B cell (primary cell): Measurements from ENCODE around the gene MRGPRX4. TPM values are rescaled to one million over a fixed set of nuclear protein-coding genes. Genes with fewer than 3 reads are reported as not detected.

Experiments used
- ATAC-seq: fragments of 200-7000 bp; cut with Tn5 transposase; one replicate; pipeline ENCODE4 v1.10.0; 2021; ENCODE audit warnings: low read depth, mild to moderate bottlenecking, moderate number of reproducible peaks, moderate library complexity
- CTCF ChIA-PET: fragments of 350-600 bp; sonication (Branson Sonifier 250); formaldehyde crosslinking; loops from one replicate; lab custom pipeline; 2021; ENCODE audit warnings: antibody characterized with exemption, inconsistent platforms; lab: Charles Lee
- POLR2A ChIA-PET: fragments of 350-600 bp; sonication (Branson Sonifier 250); formaldehyde crosslinking; loops from one replicate; lab custom pipeline; 2021; ENCODE audit warnings: antibody characterized with exemption; lab: Charles Lee
- DNase-seq: peaks from one replicate; pipeline ENCODE4 v3.0.0; 2013
- H2AFZ ChIP-seq: 2 replicates; pipeline ENCODE4 v1.6.1; 2012; ENCODE audit warnings: mild to moderate bottlenecking, low read depth, low read length; ENCODE audit not compliant: insufficient read depth, poor library complexity, severe bottlenecking
- H3K27ac ChIP-seq, 2 donors: 1 replicate in 1 of 2; 2 replicates in 1 of 2; pipeline ENCODE4 v1.5.1; 2012 to 2013; ENCODE audit warnings: low read length in 2 of 2, mild to moderate bottlenecking in 2 of 2, moderate library complexity in 1 of 2
- H3K27me3 ChIP-seq, 4 experiments: fragments of 200-600 bp in 1 of 4; sonication (generic) in 1 of 4; replicated peaks in 1 of 4; 1 replicate in 2 of 4; 2 replicates in 2 of 4; pipeline versions ENCODE4 v1.6.1 to v1.7.0; 2013 to 2016; ENCODE audit warnings: low read length in 3 of 4, mild to moderate bottlenecking in 2 of 4, mixed read lengths in 1 of 4, moderate library complexity in 1 of 4; ENCODE audit not compliant: insufficient read depth in 4 of 4, control insufficient read depth in 3 of 4; ENCODE audit errors: control extremely low read depth in 1 of 4
- H3K36me3 ChIP-seq, 2 experiments: replicated peaks in 1 of 2; 1 replicate in 1 of 2; 2 replicates in 1 of 2; pipeline versions ENCODE4 v1.6.1 to v1.7.1; 2013; ENCODE audit warnings: low read length in 1 of 2; ENCODE audit not compliant: insufficient read depth in 2 of 2, control insufficient read depth in 1 of 2; ENCODE audit errors: control extremely low read depth in 1 of 2, extremely low read depth in 1 of 2
- H3K4me1 ChIP-seq, 2 donors: fragments of 200-600 bp in 1 of 2; sonication (generic) in 1 of 2; 1 replicate in 1 of 2; 2 replicates in 1 of 2; pipeline versions ENCODE4 v1.5.1 to v1.6.1; 2013 to 2017; ENCODE audit warnings: low read length in 2 of 2; ENCODE audit not compliant: control insufficient read depth in 2 of 2, insufficient read depth in 2 of 2
- H3K4me2 ChIP-seq: replicated peaks from 2 replicates; pipeline ENCODE3; 2012; ENCODE audit warnings: mild to moderate bottlenecking, low read depth, low read length; ENCODE audit not compliant: poor library complexity, severe bottlenecking
- H3K4me3 ChIP-seq, 5 experiments: fragments of 200-600 bp in 1 of 5; sonication (generic) in 1 of 5; 1 replicate in 3 of 5; 2 replicates in 2 of 5; pipeline versions ENCODE4 v1.5.1 to v1.7.0; 2011 to 2016; ENCODE audit warnings: low read length in 4 of 5, mild to moderate bottlenecking in 4 of 5, low read depth in 2 of 5, control low read depth in 1 of 5, moderate library complexity in 1 of 5; ENCODE audit not compliant: insufficient read depth in 1 of 5; ENCODE audit errors: control extremely low read depth in 1 of 5, extremely low read depth in 1 of 5
- H3K79me2 ChIP-seq: fragments of 200-600 bp; sonication (generic); one replicate; pipeline ENCODE4 v1.6.0; 2016; ENCODE audit warnings: low read length; ENCODE audit not compliant: control insufficient read depth, insufficient read depth
- H3K9ac ChIP-seq: fragments of 200-600 bp; sonication (generic); 2 replicates; pipeline ENCODE4 v1.6.1; 2017; ENCODE audit warnings: mild to moderate bottlenecking, low read length, moderate library complexity
- H3K9me3 ChIP-seq, 3 donors: one replicate each; pipeline versions ENCODE4 v1.6.1 to v1.7.1; 2013; ENCODE audit warnings: low read length in 2 of 3; ENCODE audit not compliant: control insufficient read depth in 2 of 3, insufficient read depth in 1 of 3; ENCODE audit errors: control extremely low read depth in 1 of 3
- H4K20me1 ChIP-seq: 2 replicates; pipeline ENCODE4 v1.6.0; 2012; ENCODE audit warnings: mild to moderate bottlenecking, low read length; ENCODE audit not compliant: insufficient read depth, control insufficient read depth, poor library complexity, severe bottlenecking
- H3K27ac Mint-ChIP-seq: one replicate; pipeline ENCODE4 v1.8.0; 2021; ENCODE audit warnings: mixed read lengths
- H3K27me3 Mint-ChIP-seq: one replicate; pipeline ENCODE4 v1.8.0; 2021; ENCODE audit warnings: mixed read lengths
- H3K4me1 Mint-ChIP-seq: one replicate; pipeline ENCODE4 v1.8.0; 2021; ENCODE audit warnings: mixed read lengths
- H3K4me3 Mint-ChIP-seq: one replicate; pipeline ENCODE4 v1.8.0; 2021; ENCODE audit warnings: mixed read lengths
- H3K9me3 Mint-ChIP-seq: one replicate; pipeline ENCODE4 v1.8.0; 2022; ENCODE audit warnings: mixed read lengths; ENCODE audit not compliant: insufficient read depth
- CTCF ChIP-seq: fragments of 200-600 bp; IDR thresholded peaks from one replicate; pipeline ENCODE4 v1.8.0; 2022; ENCODE audit warnings: antibody characterized with exemption, mild to moderate bottlenecking
- EZH2 ChIP-seq: IDR thresholded peaks from 2 replicates; pipeline ENCODE4 v1.6.1; 2012; ENCODE audit warnings: borderline replicate concordance, low read depth, mild to moderate bottlenecking, moderate library complexity, low read length; ENCODE audit not compliant: insufficient read depth, poor library complexity, severe bottlenecking
- WGBS: methylation state at CpG from one replicate; pipeline ENCODE4 v1.1.5; 2013; ENCODE audit warnings: missing lambda C conversion rate; ENCODE audit not compliant: insufficient coverage; 5-methylcytosine and 5-hydroxymethylcytosine counted together
- intact Hi-C: fragments of 100-400 bp; cut with micrococcal nuclease; formaldehyde crosslinking; loops from one replicate; pipeline ENCODE4 v1.10.0; 2022
- polyA plus RNA-seq: library from polyadenylated mRNA; depleted of rRNA; stranded (reverse); fragments of >200 nt; gene quantifications from 2 replicates; pipeline ENCODE4 v1.2.3, GENCODE V29; 2012
- total RNA-seq, 2 donors: library from RNA; stranded (reverse); fragments of 120-200 nt in 1 of 2; gene quantifications; 1 replicate in 1 of 2; 2 replicates in 1 of 2; pipeline versions ENCODE4 v1.2.3 to v1.2.4, GENCODE V29; 2013 to 2022

The MRGPRX4 gene
- total and polyA plus RNA-seq, 2 donors (not counting 1 experiment from before 2014, with no cell fraction given): 0.12 TPM; not detected in 1

- ChIA-PET POLR2A (no interaction called here), CTCF (no interaction called here)
- H3K4me3 Mint-ChIP-seq: no peak overlapping the region
- peaks cover 0 to 4% (median 0%) of the 10 kb centered on the region in 3 donors for H3K9me3 ChIP-seq
- H3K27ac Mint-ChIP-seq: no peak overlapping the region
- H3K9ac ChIP-seq: no peak overlapping the region
- intact Hi-C loops: no loop called here
- ATAC-seq (no peak), DNase-seq (no peak)
- H2AFZ ChIP-seq: no peak overlapping the region
- H3K4me1 ChIP-seq: peaks cover 0 to 2% of the 10 kb centered on the region in 2 donors
- H3K27me3 ChIP-seq: peaks cover 0 to 7% (median 3%) of the 10 kb centered on the region in 4 experiments
- H3K27ac ChIP-seq: no peak overlapping the region
- H3K36me3 ChIP-seq: no peaks in the 10 kb centered on the region
- no peaks in the 10 kb centered on the region for H4K20me1 ChIP-seq
- no peak overlapping the region for H3K4me3 ChIP-seq
- peaks cover 2% of the 10 kb centered on the region for H3K4me1 Mint-ChIP-seq
- H3K4me2 ChIP-seq: no peak overlapping the region
- no peak for TF ChIP-seq EZH2
- TF ChIP-seq CTCF: no peak
- H3K79me2 ChIP-seq: no peaks in the 10 kb centered on the region
- H3K9me3 Mint-ChIP-seq: no peaks in the 10 kb centered on the region
- H3K27me3 Mint-ChIP-seq: peaks cover 12% of the 10 kb centered on the region
- WGBS: 100% methylated on average over 2 of the region's 3 CpGs
These were observed 18.7 kb downstream of the MRGPRX4 start for GRCh38 chr11:18191376-18191775.

- Histone ChIP-seq H2AFZ (no peak overlapping the region), H3K36me3 (no peaks in the 10 kb centered on the region), H3K9me3 (peaks cover 0 to 4% (median 0%) of the 10 kb centered on the region in 3 donors), H3K27me3 (peaks cover 0 to 2% (median under 1%) of the 10 kb centered on the region in 4 experiments), H3K9ac (no peak overlapping the region), H3K79me2 (no peaks in the 10 kb centered on the region), H3K27ac (no peak overlapping the region), H3K4me3 (no peak overlapping the region), H4K20me1 (no peaks in the 10 kb centered on the region), H3K4me2 (no peak overlapping the region), H3K4me1 (peaks cover 0 to 2% of the 10 kb centered on the region in 2 donors)
- POLR2A ChIA-PET: no interaction called here
- Mint-ChIP-seq H3K27ac (no peak overlapping the region), H3K4me1 (peaks cover 2% of the 10 kb centered on the region), H3K9me3 (no peaks in the 10 kb centered on the region), H3K4me3 (no peak overlapping the region), H3K27me3 (peaks cover 6% of the 10 kb centered on the region)
- ATAC-seq (no peak), DNase-seq (no peak)
- no peak for TF ChIP-seq EZH2
- no peak for TF ChIP-seq CTCF
- intact Hi-C loops: no loop called here
- WGBS: 83% methylated on average over 1 of the region's 4 CpGs
- CTCF ChIA-PET: no interaction called here
These were observed 20.4 kb downstream of the MRGPRX4 start for GRCh38 chr11:18193010-18193409.
